NCI-H2227 (cell line): ENCODE results near the gene ZNF79.

Experiments used
- DNase-seq: peaks from one replicate; lab custom pipeline; 2025; ENCODE audit not compliant: unreplicated experiment; lab: John Stamatoyannopoulos, UW

ZNF79 gene

GRCh38 chr9:127397646-127398274, 26.4 kb upstream of the ZNF79 start:
- DNase-seq = peak; percentile 52

GRCh38 chr9:127398275-127398647, 25.9 kb upstream of the ZNF79 start:
- DNase-seq = no peak

- no peak for DNase-seq
These were observed 25.3 kb upstream of the ZNF79 start for GRCh38 chr9:127398715-127399400.

- DNase-seq = no peak
These were observed 24.4 kb upstream of the ZNF79 start for GRCh38 chr9:127399736-127400269.

GRCh38 chr9:127402401-127403090, 21.6 kb upstream of the ZNF79 start:
- DNase-seq = no peak

- no peak for DNase-seq
These were observed 20.5 kb upstream of the ZNF79 start for GRCh38 chr9:127403507-127404192.

- DNase-seq = no peak
These were observed 19.6 kb upstream of the ZNF79 start for GRCh38 chr9:127404631-127405030.

- no peak for DNase-seq
These were observed 18.6 kb upstream of the ZNF79 start for GRCh38 chr9:127405344-127406125.

- DNase-seq = no peak
These were observed 17.2 kb upstream of the ZNF79 start for GRCh38 chr9:127406799-127407491.

- no peak for DNase-seq
These were observed 16.7 kb upstream of the ZNF79 start for GRCh38 chr9:127407492-127407843.

GRCh38 chr9:127411122-127411521, 13.1 kb upstream of the ZNF79 start:
- no peak for DNase-seq

GRCh38 chr9:127415141-127415540, 9.0 kb upstream of the ZNF79 start:
- DNase-seq = no peak

- DNase-seq = no peak
These were observed 8.5 kb upstream of the ZNF79 start for GRCh38 chr9:127415657-127416056.

- no peak for DNase-seq
These were observed 6.8 kb upstream of the ZNF79 start for GRCh38 chr9:127417131-127418036.

GRCh38 chr9:127418037-127418471, 6.1 kb upstream of the ZNF79 start:
- no peak for DNase-seq

- no peak for DNase-seq
These were observed 4.8 kb upstream of the ZNF79 start for GRCh38 chr9:127419348-127419747.

GRCh38 chr9:127421057-127421456, 3.1 kb upstream of the ZNF79 start:
- DNase-seq = no peak

GRCh38 chr9:127422133-127422782, 1.9 kb upstream of the ZNF79 start:
- DNase-seq = no peak

GRCh38 chr9:127422787-127423186, 1.4 kb upstream of the ZNF79 start:
- DNase-seq = no peak
